HEK293T (cell line): ENCODE results near the gene TMEM223.
A peak's percentile ranks its signal among the peaks of the same experiment; 100 is the strongest.

ENCODE experiments used
- FOXA1 ChIP-seq: fragments of 450-650 bp; IDR thresholded peaks from 2 replicates; pipeline ENCODE4 v1.6.1; 2016; ENCODE audit warnings: mild to moderate bottlenecking
- FOXK2 ChIP-seq: fragments of 450-650 bp; IDR thresholded peaks from 2 replicates; pipeline ENCODE4 v1.6.1; 2016; ENCODE audit warnings: mild to moderate bottlenecking
- L3MBTL2 ChIP-seq: fragments of 450-650 bp; conservative IDR thresholded peaks from 2 replicates; pipeline ENCODE4 v1.6.1; 2016; ENCODE audit warnings: mild to moderate bottlenecking
- SP1 ChIP-seq: fragments of 450-650 bp; IDR thresholded peaks from 2 replicates; pipeline ENCODE4 v1.6.1; 2017
- SUZ12 ChIP-seq: fragments of 450-650 bp; IDR thresholded peaks from 2 replicates; pipeline ENCODE4 v1.6.1; 2016; ENCODE audit warnings: mild to moderate bottlenecking
- TARDBP ChIP-seq: fragments of 450-650 bp; IDR thresholded peaks from 2 replicates; pipeline ENCODE4 v1.6.1; 2016
- ZNF384 ChIP-seq: fragments of 450-650 bp; IDR thresholded peaks from 2 replicates; pipeline ENCODE4 v1.6.1; 2016

DNA sequence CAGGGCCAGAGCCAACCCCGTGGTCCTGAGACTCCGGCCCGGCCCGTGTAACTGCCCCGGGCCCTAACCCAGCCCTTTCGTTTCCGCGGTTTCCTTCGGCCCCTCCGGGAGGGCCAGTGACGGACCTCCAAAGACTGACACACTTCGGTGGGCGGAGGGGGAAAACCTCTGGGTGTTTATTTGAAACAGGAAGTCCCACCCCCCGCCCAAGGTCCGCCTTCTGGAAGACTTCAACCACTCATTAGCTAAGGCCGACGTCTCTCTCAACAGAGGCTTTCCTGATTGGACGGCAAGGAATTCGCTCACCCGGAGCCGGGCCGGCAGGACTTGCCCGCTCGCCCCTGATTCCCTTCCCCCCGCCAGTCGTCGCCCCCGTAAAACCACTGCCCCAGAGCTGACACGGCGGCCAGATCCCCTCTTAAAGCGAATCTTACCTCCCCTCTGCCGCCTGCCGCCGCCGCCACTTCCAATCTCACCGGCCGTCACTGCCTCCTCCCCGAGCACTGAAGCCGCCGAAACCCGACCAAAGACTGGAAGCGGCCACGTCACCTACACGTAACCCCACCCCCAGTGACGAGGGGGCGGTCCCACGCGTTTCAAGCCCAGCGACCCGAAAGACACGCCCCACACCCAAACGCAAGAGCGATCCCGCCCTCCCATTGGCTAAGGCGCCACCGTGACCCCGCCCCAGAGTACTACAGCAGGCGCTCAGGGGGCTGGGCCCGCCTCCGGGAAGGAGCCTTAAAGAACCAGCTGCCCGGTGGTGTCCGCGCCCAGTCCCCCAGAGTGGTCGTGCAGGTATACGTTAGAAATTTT lies 39.9 kb upstream of the TMEM223 start, which contains the start of gene STX5:
- no peak for TF ChIP-seq SUZ12
- no peak for TF ChIP-seq ZNF384
- peak; percentile 60; the same call in 1 of the 2 replicates for TF ChIP-seq FOXK2
- TF ChIP-seq SP1 = no peak
- no peak for TF ChIP-seq TARDBP
- no peak for TF ChIP-seq L3MBTL2
- no peak for TF ChIP-seq FOXA1
